GM19099 (cell line): ENCODE measurements around the gene KCNQ4.
A peak's percentile ranks its signal among the peaks of the same experiment; 100 is the strongest.

Experiments
- POLR2A ChIP-seq: IDR thresholded peaks from 3 replicates; pipeline ENCODE4 v1.6.1; 2011; ENCODE audit warnings: low read depth; ENCODE audit not compliant: insufficient read length; ENCODE audit errors: extremely low read depth

KCNQ4 gene

GRCh38 chr1:40764981-40765380, 18.6 kb upstream of the KCNQ4 start:
- no peak for TF ChIP-seq POLR2A

- no peak for TF ChIP-seq POLR2A
Measured at GRCh38 chr1:40766017-40766416, 17.6 kb upstream of the KCNQ4 start.

GRCh38 chr1:40766560-40766959, 17.0 kb upstream of the KCNQ4 start:
- TF ChIP-seq POLR2A = no peak

GRCh38 chr1:40768146-40768990, 15.2 kb upstream of the KCNQ4 start:
- TF ChIP-seq POLR2A = no peak

GRCh38 chr1:40769815-40770214, 13.8 kb upstream of the KCNQ4 start:
- TF ChIP-seq POLR2A = no peak

GRCh38 chr1:40770296-40771070, 13.1 kb upstream of the KCNQ4 start:
- TF ChIP-seq POLR2A = no peak

GRCh38 chr1:40772146-40772955, 11.2 kb upstream of the KCNQ4 start:
- no peak for TF ChIP-seq POLR2A

- no peak for TF ChIP-seq POLR2A
Measured at GRCh38 chr1:40773748-40774265, 9.8 kb upstream of the KCNQ4 start.

- TF ChIP-seq POLR2A = peak; percentile 30
Measured at GRCh38 chr1:40774266-40774998, 9.2 kb upstream of the KCNQ4 start.

GRCh38 chr1:40776236-40777072, 7.1 kb upstream of the KCNQ4 start:
- no peak for TF ChIP-seq POLR2A

- TF ChIP-seq POLR2A = no peak
Measured at GRCh38 chr1:40777224-40777970, 6.2 kb upstream of the KCNQ4 start.

- no peak for TF ChIP-seq POLR2A
Measured at GRCh38 chr1:40780678-40781607, 2.6 kb upstream of the KCNQ4 start.

- no peak for TF ChIP-seq POLR2A
Measured at GRCh38 chr1:40781608-40781971, 2.0 kb upstream of the KCNQ4 start.
